HEK293 (cell line): ENCODE measurements around the gene TRMT44.

ENCODE experiments used
- CTCF ChIA-PET: fragments of 350-600 bp; formaldehyde crosslinking; extraction: SDS; loops from one replicate; lab custom pipeline; 2021; ENCODE audit warnings: antibody characterized with exemption; lab: Yijun Ruan, JAX
- POLR2A ChIA-PET: fragments of 300-600 bp; formaldehyde crosslinking; extraction: SDS; loops from one replicate; lab custom pipeline; 2020; ENCODE audit warnings: antibody characterized with exemption, inconsistent platforms; lab: Yijun Ruan, JAX
- H3K27ac ChIP-seq: fragments of 200-500 bp; sonication (Bioruptor generic); 2 replicates; pipeline ENCODE4 v1.5.1; 2014; ENCODE audit warnings: low read depth, low read length, control low read depth, inconsistent platforms; ENCODE audit errors: extremely low read depth
- H3K36me3 ChIP-seq, 2 experiments: fragments of 200-500 bp in 1 of 2; sonication (Bioruptor generic) in 1 of 2; 1 replicate in 1 of 2; 2 replicates in 1 of 2; pipeline ENCODE4 v1.5.1; 2014 to 2017; ENCODE audit warnings: inconsistent platforms in 2 of 2, low read length in 2 of 2; ENCODE audit not compliant: control insufficient read depth in 2 of 2, insufficient read depth in 1 of 2
- H3K4me1 ChIP-seq: fragments of 200-500 bp; sonication (Bioruptor generic); 2 replicates; pipeline ENCODE4 v1.5.1; 2014; ENCODE audit warnings: mild to moderate bottlenecking, low read length, inconsistent platforms; ENCODE audit not compliant: control insufficient read depth, insufficient read depth
- H3K4me3 ChIP-seq: 2 replicates; pipeline ENCODE4 v1.5.1; 2011; ENCODE audit warnings: low read depth, mild to moderate bottlenecking, control low read depth, low read length, moderate library complexity
- H3K9me3 ChIP-seq: fragments of 200-500 bp; sonication (Bioruptor generic); 2 replicates; pipeline ENCODE4 v1.5.1; 2014; ENCODE audit warnings: low read depth, low read length, inconsistent platforms; ENCODE audit not compliant: control insufficient read depth, insufficient read depth
- BCL6B ChIP-seq: fragments of 450-650 bp; formaldehyde crosslinking; IDR thresholded peaks from 2 replicates; pipeline ENCODE4 v1.5.1; 2017; ENCODE audit warnings: missing biosample characterization, missing genetic modification characterization
- FEZF1 ChIP-seq: fragments of 450-650 bp; formaldehyde crosslinking; IDR thresholded peaks from 2 replicates; pipeline ENCODE4 v1.5.1; 2016; ENCODE audit warnings: missing biosample characterization, missing genetic modification characterization
- GLI2 ChIP-seq: fragments of 450-650 bp; formaldehyde crosslinking; IDR thresholded peaks from 2 replicates; pipeline ENCODE4; 2017; ENCODE audit warnings: missing biosample characterization, missing genetic modification characterization, low read depth, borderline replicate concordance
- IKZF3 ChIP-seq: fragments of 450-650 bp; IDR thresholded peaks from 2 replicates; pipeline ENCODE4 v1.5.0; 2018; ENCODE audit warnings: missing biosample characterization, mild to moderate bottlenecking, missing genetic modification characterization, moderate library complexity
- INSM2 ChIP-seq: fragments of 450-650 bp; formaldehyde crosslinking; IDR thresholded peaks from 2 replicates; pipeline ENCODE4 v1.5.1; 2016; ENCODE audit warnings: missing biosample characterization, missing genetic modification characterization
- KLF10 ChIP-seq: fragments of 450-650 bp; IDR thresholded peaks from 2 replicates; pipeline ENCODE4 v1.5.1; 2018; ENCODE audit warnings: missing biosample characterization, mild to moderate bottlenecking, missing genetic modification characterization
- KLF7 ChIP-seq: fragments of 450-650 bp; formaldehyde crosslinking; IDR thresholded peaks from 2 replicates; pipeline ENCODE4 v1.5.1; 2016; ENCODE audit warnings: missing biosample characterization, missing genetic modification characterization, borderline replicate concordance
- REPIN1 ChIP-seq: fragments of 450-650 bp; formaldehyde crosslinking; IDR thresholded peaks from 2 replicates; pipeline ENCODE4 v1.5.1; 2017; ENCODE audit warnings: missing biosample characterization, missing genetic modification characterization, low read depth
- REST ChIP-seq: fragments of 450-650 bp; formaldehyde crosslinking; IDR thresholded peaks from 2 replicates; pipeline ENCODE4 v1.5.1; 2016; ENCODE audit warnings: missing biosample characterization, missing genetic modification characterization
- ZBTB44 ChIP-seq: fragments of 450-650 bp; IDR thresholded peaks from 2 replicates; pipeline ENCODE4 v1.5.1; 2018; ENCODE audit warnings: missing biosample characterization, mild to moderate bottlenecking, missing genetic modification characterization
- ZNF239 ChIP-seq: fragments of 450-650 bp; formaldehyde crosslinking; IDR thresholded peaks from 2 replicates; pipeline ENCODE4 v1.5.1; 2016; ENCODE audit warnings: missing biosample characterization, missing genetic modification characterization
- ZNF24 ChIP-seq: fragments of 450-650 bp; formaldehyde crosslinking; IDR thresholded peaks from 2 replicates; pipeline ENCODE4 v1.5.1; 2016; ENCODE audit warnings: missing biosample characterization, missing genetic modification characterization
- ZNF292 ChIP-seq: fragments of 450-650 bp; formaldehyde crosslinking; IDR thresholded peaks from 2 replicates; pipeline ENCODE4 v1.5.1; 2016; ENCODE audit warnings: low read depth, missing biosample characterization, missing genetic modification characterization, borderline replicate concordance
- ZNF398 ChIP-seq: fragments of 450-650 bp; formaldehyde crosslinking; IDR thresholded peaks from 2 replicates; pipeline ENCODE4 v1.5.1; 2017; ENCODE audit warnings: missing biosample characterization, missing genetic modification characterization
- ZNF555 ChIP-seq: fragments of 450-650 bp; formaldehyde crosslinking; conservative IDR thresholded peaks from 2 replicates; pipeline ENCODE4 v1.5.1; 2017; ENCODE audit warnings: missing biosample characterization, mild to moderate bottlenecking, missing genetic modification characterization, inconsistent platforms
- ZNF624 ChIP-seq: fragments of 450-650 bp; formaldehyde crosslinking; IDR thresholded peaks from 2 replicates; pipeline ENCODE4 v1.5.1; 2017; ENCODE audit warnings: missing biosample characterization, missing genetic modification characterization
- ZNF830 ChIP-seq: fragments of 450-650 bp; IDR thresholded peaks from 2 replicates; pipeline ENCODE4 v1.5.0; 2018; ENCODE audit warnings: missing biosample characterization, missing genetic modification characterization, low read depth, mild to moderate bottlenecking, moderate library complexity
- ZNF843 ChIP-seq: fragments of 450-650 bp; formaldehyde crosslinking; IDR thresholded peaks from 2 replicates; pipeline ENCODE4 v1.5.1; 2016; ENCODE audit warnings: missing biosample characterization, missing genetic modification characterization
- ZSCAN4 ChIP-seq: fragments of 450-650 bp; formaldehyde crosslinking; IDR thresholded peaks from 2 replicates; pipeline ENCODE4 v1.5.1; 2017; ENCODE audit warnings: missing biosample characterization, missing genetic modification characterization

TRMT44 gene

GRCh38 chr4:8507196-8507570, 66.6 kb downstream of the TRMT44 start:
- no peak for TF ChIP-seq ZNF239 (tag by site-specific recombination)
- no peak for TF ChIP-seq ZNF398 (tag by site-specific recombination)
- TF ChIP-seq REPIN1 (tag by site-specific recombination), result no peak
- TF ChIP-seq IKZF3 (tag by site-specific recombination), result no peak
- TF ChIP-seq ZNF624 (tag by site-specific recombination), result no peak
- TF ChIP-seq ZSCAN4 (tag by site-specific recombination), result no peak
- TF ChIP-seq ZNF830 (tag by site-specific recombination), result no peak
- TF ChIP-seq REST, result no peak
- TF ChIP-seq KLF7 (tag by site-specific recombination), result no peak
- TF ChIP-seq INSM2 (tag by site-specific recombination), result no peak
- no peak for TF ChIP-seq GLI2 (tag by site-specific recombination)
- TF ChIP-seq BCL6B (tag by site-specific recombination), result no peak
- TF ChIP-seq ZNF24 (tag by site-specific recombination), result no peak
- no peak for TF ChIP-seq ZNF292 (tag by site-specific recombination)
- no peak for TF ChIP-seq KLF10 (tag by site-specific recombination)
- no peak for TF ChIP-seq ZBTB44
- no peak for TF ChIP-seq ZNF555 (tag by site-specific recombination)
- no peak for TF ChIP-seq ZNF843
- TF ChIP-seq FEZF1, result no peak
- CTCF ChIA-PET, result no interaction called here
- H3K9me3 ChIP-seq, result no peaks in the 10 kb centered on the region
- H3K27ac ChIP-seq, result no peak overlapping the region
- H3K4me1 ChIP-seq, result no peaks in the 10 kb centered on the region; the same call in 1 of the 2 replicates
- POLR2A ChIA-PET, result no interaction called here
- no peaks in the 10 kb centered on the region for H3K36me3 ChIP-seq
- no peak overlapping the region for H3K4me3 ChIP-seq
